Suprapubic skin (tissue), 4 donors: Measurements from ENCODE around the gene LRRC8C. TPM values are rescaled to one million over a fixed set of nuclear protein-coding genes. Genes with fewer than 3 reads are reported as not detected.

ENCODE experiments used
- DNase-seq, 2 donors: peaks; one replicate each; pipeline ENCODE4 v3.0.0-alpha.2; 2019; ENCODE audit warnings: low spot score in 2 of 2
- H3K27ac ChIP-seq: fragments of 200-600 bp; sonication (generic); one replicate; pipeline ENCODE4 v1.5.1; 2019
- H3K27me3 ChIP-seq: fragments of 200-600 bp; sonication (generic); one replicate; pipeline ENCODE4 v1.5.1; 2019
- H3K36me3 ChIP-seq: fragments of 200-600 bp; sonication (generic); one replicate; pipeline ENCODE4 v1.5.1; 2019
- H3K4me1 ChIP-seq: fragments of 200-600 bp; sonication (generic); one replicate; pipeline ENCODE4 v1.5.1; 2019
- H3K4me3 ChIP-seq: fragments of 200-600 bp; sonication (generic); one replicate; pipeline ENCODE4 v1.5.1; 2019; ENCODE audit warnings: mild to moderate bottlenecking
- H3K9me3 ChIP-seq: fragments of 200-600 bp; sonication (generic); one replicate; pipeline ENCODE4 v1.5.1; 2019
- CTCF ChIP-seq, 2 donors: fragments of 200-600 bp in 1 of 2; fragments of 450-650 bp in 1 of 2; sonication (generic) in 1 of 2; IDR thresholded peaks; one replicate each; pipeline ENCODE4 v1.5.1; 2016 to 2019; ENCODE audit warnings: antibody characterized with exemption in 2 of 2, mild to moderate bottlenecking in 1 of 2, moderate library complexity in 1 of 2
- EP300 ChIP-seq: sonication (generic); formaldehyde crosslinking; IDR thresholded peaks from one replicate; pipeline ENCODE4 v1.6.1; 2017; ENCODE audit warnings: antibody characterized with exemption
- POLR2A ChIP-seq, 2 donors: fragments of 450-650 bp; IDR thresholded peaks; one replicate each; pipeline ENCODE4 v1.6.1; 2017; ENCODE audit warnings: antibody characterized with exemption in 2 of 2, mild to moderate bottlenecking in 2 of 2, moderate library complexity in 2 of 2
- POLR2AphosphoS5 ChIP-seq, 3 donors: sonication (generic); formaldehyde crosslinking; IDR thresholded peaks; one replicate each; pipeline ENCODE4 v1.6.1; 2017; ENCODE audit warnings: antibody characterized with exemption in 3 of 3
- WGBS: methylation state at CpG from one replicate; pipeline ENCODE4 v1.1.5; 2018; 5-methylcytosine and 5-hydroxymethylcytosine counted together
- total RNA-seq, 4 donors: library from RNA; depleted of rRNA; stranded (reverse); fragments of >200 nt; gene quantifications; one replicate each; pipeline ENCODE4 v1.1.0, GENCODE V29; 2016

Gene LRRC8C
- total RNA-seq, 4 donors from 2014 or later: 6.2 to 10.4 (median 9.1) TPM

GRCh38 chr1:89690595-89690994, 57.7 kb downstream of the LRRC8C start:
- 91% methylated on average over 4 of the region's 4 CpGs for WGBS
- TF ChIP-seq EP300: no peak
- TF ChIP-seq CTCF (IDR thresholded peaks at IDR 0.05): no peak
- no peak for TF ChIP-seq POLR2A (IDR thresholded peaks at IDR 0.05)
- TF ChIP-seq POLR2AphosphoS5 (IDR thresholded peaks at IDR 0.05): no peak
- Histone ChIP-seq H3K9me3 (no peaks in the 10 kb centered on the region), H3K27me3 (no peaks in the 10 kb centered on the region), H3K4me3 (no peak overlapping the region), H3K4me1 (peaks cover 9% of the 10 kb centered on the region), H3K27ac (no peak overlapping the region), H3K36me3 (peaks cover 11% of the 10 kb centered on the region)
- no peak for DNase-seq

GRCh38 chr1:89692601-89693521, 59.9 kb downstream of the LRRC8C start:
- no peak for DNase-seq
- Histone ChIP-seq H3K4me1 (peaks cover 9% of the 10 kb centered on the region), H3K4me3 (no peak overlapping the region), H3K27me3 (no peaks in the 10 kb centered on the region), H3K36me3 (peaks cover 6% of the 10 kb centered on the region), H3K9me3 (no peaks in the 10 kb centered on the region), H3K27ac (peak overlapping the region; percentile 42)
- TF ChIP-seq POLR2A (IDR thresholded peaks at IDR 0.05) (no peak), POLR2AphosphoS5 (IDR thresholded peaks at IDR 0.05) (no peak), EP300 (no peak), CTCF (IDR thresholded peaks at IDR 0.05) (no peak)
- WGBS: 53% methylated on average over 4 of the region's 4 CpGs

- TF ChIP-seq CTCF (IDR thresholded peaks at IDR 0.05) (no peak), POLR2AphosphoS5 (IDR thresholded peaks at IDR 0.05) (no peak), EP300 (no peak), POLR2A (IDR thresholded peaks at IDR 0.05) (no peak)
- no peak overlapping the region for H3K4me3 ChIP-seq
- no peaks in the 10 kb centered on the region for H3K9me3 ChIP-seq
- DNase-seq: no peak
- H3K4me1 ChIP-seq: peaks cover 9% of the 10 kb centered on the region
- H3K36me3 ChIP-seq: no peaks in the 10 kb centered on the region
- no peak overlapping the region for H3K27ac ChIP-seq
- no peaks in the 10 kb centered on the region for H3K27me3 ChIP-seq
Measured at GRCh38 chr1:89695847-89696246, 62.9 kb downstream of the LRRC8C start.

- Histone ChIP-seq H3K27ac (no peak overlapping the region), H3K9me3 (no peaks in the 10 kb centered on the region), H3K4me1 (peaks cover 9% of the 10 kb centered on the region), H3K36me3 (no peaks in the 10 kb centered on the region), H3K27me3 (no peaks in the 10 kb centered on the region), H3K4me3 (no peak overlapping the region)
- no peak for DNase-seq
- WGBS: 32% methylated on average over 1 of the region's 1 CpG
- TF ChIP-seq CTCF (IDR thresholded peaks at IDR 0.05) (no peak), POLR2AphosphoS5 (IDR thresholded peaks at IDR 0.05) (no peak), EP300 (no peak)
Measured at GRCh38 chr1:89697383-89697782, 64.5 kb downstream of the LRRC8C start.

GRCh38 chr1:89698020-89698560, 65.2 kb downstream of the LRRC8C start:
- no peaks in the 10 kb centered on the region for H3K9me3 ChIP-seq
- H3K4me1 ChIP-seq: peaks cover 2% of the 10 kb centered on the region
- TF ChIP-seq POLR2A (IDR thresholded peaks at IDR 0.05): no peak
- no peak for TF ChIP-seq POLR2AphosphoS5 (IDR thresholded peaks at IDR 0.05)
- no peak for TF ChIP-seq EP300
- no peak for TF ChIP-seq CTCF (IDR thresholded peaks at IDR 0.05)
- WGBS: 53% methylated on average over 3 of the region's 3 CpGs
- no peak for DNase-seq
- H3K4me3 ChIP-seq: no peak overlapping the region
- H3K36me3 ChIP-seq: no peaks in the 10 kb centered on the region
- no peaks in the 10 kb centered on the region for H3K27me3 ChIP-seq
- no peak overlapping the region for H3K27ac ChIP-seq
